Astrocyte (in vitro differentiated cells and primary cell): ENCODE data around the gene TIMM29. TPM values are rescaled to one million over a fixed set of nuclear protein-coding genes. Genes with fewer than 3 reads are reported as not detected.
"Not testable (repeated sequence)": the region's sequence is repeated elsewhere in the genome, so short reads cannot be mapped to it uniquely, and the experiment has no call there.

Experiments
- DNase-seq: peaks from one replicate; pipeline ENCODE4 v3.0.0-alpha.2; 2010; ENCODE audit warnings: low read depth
- FAIRE-seq: peaks from 2 replicates; lab custom pipeline; 2011; peaks lifted over from hg19 to GRCh38; lab: Jason Lieb, UNC
- H2AFZ ChIP-seq: 2 replicates; pipeline ENCODE4 v1.6.0; 2012; ENCODE audit warnings: low read depth, low read length, inconsistent platforms
- H3K27ac ChIP-seq: 2 replicates; pipeline ENCODE4 v1.5.1; 2011; ENCODE audit warnings: low read depth, low read length, inconsistent platforms
- H3K27me3 ChIP-seq: 2 replicates; pipeline ENCODE4 v1.6.0; 2011; ENCODE audit warnings: low read length, inconsistent platforms; ENCODE audit not compliant: insufficient read depth
- H3K36me3 ChIP-seq: 2 replicates; pipeline ENCODE4 v1.5.1; 2011; ENCODE audit warnings: low read length, inconsistent platforms; ENCODE audit not compliant: insufficient read depth
- H3K4me1 ChIP-seq: 2 replicates; pipeline ENCODE4 v1.5.1; 2011; ENCODE audit warnings: low read length, inconsistent platforms; ENCODE audit not compliant: insufficient read depth
- H3K4me2 ChIP-seq: 2 replicates; pipeline ENCODE4 v1.6.0; 2012; ENCODE audit warnings: low read length, inconsistent platforms
- H3K4me3 ChIP-seq: 2 replicates; pipeline ENCODE4 v1.5.1; 2011; ENCODE audit warnings: low read depth, mild to moderate bottlenecking, low read length, inconsistent platforms; ENCODE audit not compliant: insufficient read depth
- H3K79me2 ChIP-seq: 2 replicates; pipeline ENCODE4 v1.6.0; 2012; ENCODE audit warnings: mild to moderate bottlenecking, low read length, inconsistent platforms; ENCODE audit not compliant: insufficient read depth
- H3K9ac ChIP-seq: 2 replicates; pipeline ENCODE4 v1.6.0; 2012; ENCODE audit warnings: mild to moderate bottlenecking, low read length, inconsistent platforms
- H3K9me3 ChIP-seq: 2 replicates; pipeline ENCODE4 v1.5.1; 2012; ENCODE audit warnings: low read depth, mild to moderate bottlenecking, low read length, inconsistent platforms; ENCODE audit not compliant: insufficient read depth
- H4K20me1 ChIP-seq: 2 replicates; pipeline ENCODE4 v1.6.0; 2012; ENCODE audit warnings: low read length, inconsistent platforms; ENCODE audit not compliant: insufficient read depth
- H3K27ac Mint-ChIP-seq: one replicate; pipeline ENCODE4 v1.8.0; 2021; ENCODE audit warnings: mild to moderate bottlenecking, mixed read lengths; ENCODE audit not compliant: unreplicated experiment
- H3K27me3 Mint-ChIP-seq: one replicate; pipeline ENCODE4 v1.8.0; 2021; ENCODE audit warnings: low read depth, mixed read lengths; ENCODE audit not compliant: unreplicated experiment
- H3K36me3 Mint-ChIP-seq: one replicate; pipeline ENCODE4 v1.8.0; 2021; ENCODE audit warnings: low read depth, mixed read lengths; ENCODE audit not compliant: unreplicated experiment
- H3K4me1 Mint-ChIP-seq: one replicate; pipeline ENCODE4 v1.8.0; 2021; ENCODE audit warnings: low read depth, mixed read lengths; ENCODE audit not compliant: unreplicated experiment
- H3K4me3 Mint-ChIP-seq: one replicate; pipeline ENCODE4 v1.8.0; 2021; ENCODE audit warnings: mild to moderate bottlenecking, moderate library complexity, mixed read lengths; ENCODE audit not compliant: unreplicated experiment
- H3K9me3 Mint-ChIP-seq: one replicate; pipeline ENCODE4 v1.8.0; 2021; ENCODE audit warnings: mild to moderate bottlenecking, mixed read lengths; ENCODE audit not compliant: unreplicated experiment
- EZH2 ChIP-seq: IDR thresholded peaks from 2 replicates; pipeline ENCODE4 v1.6.1; 2012; ENCODE audit warnings: mild to moderate bottlenecking, low read length, inconsistent platforms; ENCODE audit not compliant: insufficient read depth
- total RNA-seq: library from RNA; stranded (reverse); gene quantifications from 2 replicates; pipeline ENCODE4 v1.2.1, GENCODE V29; 2021
- TF ChIP-seq, protein P1 (sequence below): IDR thresholded peaks from 2 replicates; pipeline ENCODE4 v1.5.1; 2011; ENCODE audit warnings: low read depth, mild to moderate bottlenecking, inconsistent platforms, low read length, moderate library complexity; ENCODE audit not compliant: insufficient read depth

The TIMM29 gene
- total RNA-seq, 1 donor from 2014 or later: 28.9 TPM

DNA sequence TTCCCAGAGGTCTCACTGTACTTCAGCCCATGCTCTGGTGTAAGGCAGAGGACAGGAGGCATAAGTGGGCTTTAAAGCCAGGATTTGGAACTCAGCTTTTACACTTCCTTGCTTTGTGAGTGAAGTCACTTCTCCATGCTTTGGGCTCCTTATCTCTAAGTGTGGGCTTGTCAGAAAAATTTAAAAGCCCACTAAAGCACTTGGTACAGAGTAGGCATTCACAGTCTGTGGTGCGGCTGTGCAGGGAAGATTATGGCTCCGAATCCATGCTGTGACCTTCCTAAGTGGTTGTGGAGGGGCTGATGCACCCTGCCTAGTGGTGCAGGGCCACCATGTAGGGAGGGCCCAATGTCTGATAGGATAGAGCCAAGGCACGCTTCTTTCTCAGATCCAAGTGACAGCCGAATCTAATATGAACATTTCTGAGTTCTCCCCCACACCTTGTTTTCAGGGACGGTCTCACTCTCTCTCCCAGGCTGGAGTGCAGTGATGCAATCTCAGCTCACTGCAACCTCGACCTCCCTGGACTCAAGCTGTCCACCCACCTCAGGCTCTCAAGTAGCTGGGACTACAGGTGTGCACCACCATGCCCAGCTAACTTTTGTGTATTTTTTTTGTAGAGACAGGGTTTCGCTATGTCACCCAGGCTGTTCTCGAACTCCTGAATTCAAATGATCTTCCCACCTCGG lies 6.9 kb downstream of the TIMM29 start:
- peak overlapping the region; percentile 62 for H3K4me3 Mint-ChIP-seq
- no peak overlapping the region for H3K9ac ChIP-seq
- H2AFZ ChIP-seq: no peak overlapping the region
- peaks cover 5% of the 10 kb centered on the region for H3K4me1 ChIP-seq
- FAIRE-seq: no peak
- H3K27me3 ChIP-seq: no peaks in the 10 kb centered on the region
- no peak overlapping the region for H3K27ac ChIP-seq
- H3K36me3 Mint-ChIP-seq: no peaks in the 10 kb centered on the region
- H4K20me1 ChIP-seq: peaks cover 19% of the 10 kb centered on the region
- no peak overlapping the region for H3K4me3 ChIP-seq
- H3K79me2 ChIP-seq: peaks cover 19% of the 10 kb centered on the region
- no peaks in the 10 kb centered on the region for H3K4me1 Mint-ChIP-seq
- DNase-seq: no peak
- no peak overlapping the region for H3K4me2 ChIP-seq
- no peaks in the 10 kb centered on the region for H3K9me3 ChIP-seq
- TF ChIP-seq, protein P1, sequence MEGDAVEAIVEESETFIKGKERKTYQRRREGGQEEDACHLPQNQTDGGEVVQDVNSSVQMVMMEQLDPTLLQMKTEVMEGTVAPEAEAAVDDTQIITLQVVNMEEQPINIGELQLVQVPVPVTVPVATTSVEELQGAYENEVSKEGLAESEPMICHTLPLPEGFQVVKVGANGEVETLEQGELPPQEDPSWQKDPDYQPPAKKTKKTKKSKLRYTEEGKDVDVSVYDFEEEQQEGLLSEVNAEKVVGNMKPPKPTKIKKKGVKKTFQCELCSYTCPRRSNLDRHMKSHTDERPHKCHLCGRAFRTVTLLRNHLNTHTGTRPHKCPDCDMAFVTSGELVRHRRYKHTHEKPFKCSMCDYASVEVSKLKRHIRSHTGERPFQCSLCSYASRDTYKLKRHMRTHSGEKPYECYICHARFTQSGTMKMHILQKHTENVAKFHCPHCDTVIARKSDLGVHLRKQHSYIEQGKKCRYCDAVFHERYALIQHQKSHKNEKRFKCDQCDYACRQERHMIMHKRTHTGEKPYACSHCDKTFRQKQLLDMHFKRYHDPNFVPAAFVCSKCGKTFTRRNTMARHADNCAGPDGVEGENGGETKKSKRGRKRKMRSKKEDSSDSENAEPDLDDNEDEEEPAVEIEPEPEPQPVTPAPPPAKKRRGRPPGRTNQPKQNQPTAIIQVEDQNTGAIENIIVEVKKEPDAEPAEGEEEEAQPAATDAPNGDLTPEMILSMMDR: no peak
- no peak for TF ChIP-seq EZH2
- no peaks in the 10 kb centered on the region for H3K27me3 Mint-ChIP-seq
- no peaks in the 10 kb centered on the region for H3K9me3 Mint-ChIP-seq
- H3K36me3 ChIP-seq: peaks cover 4% of the 10 kb centered on the region
- H3K27ac Mint-ChIP-seq: peak overlapping the region; percentile 78

DNA sequence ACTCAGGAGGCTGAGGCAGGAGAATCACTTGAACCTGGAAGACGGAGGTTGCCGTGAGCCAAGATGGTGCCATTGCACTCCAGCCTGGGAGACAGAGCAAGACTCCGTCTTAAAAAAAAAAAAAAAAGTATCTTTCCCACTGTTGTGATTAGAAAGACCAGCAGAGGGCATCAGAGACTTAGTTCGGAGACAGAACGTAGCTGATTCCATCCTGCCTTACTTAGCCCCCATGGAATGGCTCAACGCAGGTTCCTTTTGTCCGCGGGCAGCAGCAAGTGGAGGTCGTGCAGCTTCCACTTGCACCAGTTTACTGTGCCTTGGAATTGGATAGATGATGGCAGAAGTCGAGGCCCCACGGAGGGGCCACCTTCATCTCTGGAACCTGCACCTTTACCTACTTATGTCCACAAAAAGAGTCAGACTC lies 8.1 kb downstream of the TIMM29 start:
- no peaks in the 10 kb centered on the region for H3K36me3 Mint-ChIP-seq
- Histone ChIP-seq H3K4me2 (peak overlapping the region; percentile 70), H3K27ac (no peak overlapping the region), H3K79me2 (peaks cover 14% of the 10 kb centered on the region), H4K20me1 (peaks cover 14% of the 10 kb centered on the region), H3K9ac (peak overlapping the region; percentile 15), H3K36me3 (no peaks in the 10 kb centered on the region), H3K4me3 (no peak overlapping the region), H3K9me3 (no peaks in the 10 kb centered on the region), H3K27me3 (no peaks in the 10 kb centered on the region), H2AFZ (peak overlapping the region; percentile 72), H3K4me1 (peaks cover 5% of the 10 kb centered on the region)
- no peak for FAIRE-seq
- no peak overlapping the region for H3K4me3 Mint-ChIP-seq
- H3K27me3 Mint-ChIP-seq: no peaks in the 10 kb centered on the region
- no peak for TF ChIP-seq EZH2
- TF ChIP-seq, protein P1: peak; percentile 55
- no peak overlapping the region for H3K27ac Mint-ChIP-seq
- H3K9me3 Mint-ChIP-seq: no peaks in the 10 kb centered on the region
- DNase-seq: peak; percentile 66
- no peaks in the 10 kb centered on the region for H3K4me1 Mint-ChIP-seq

DNA sequence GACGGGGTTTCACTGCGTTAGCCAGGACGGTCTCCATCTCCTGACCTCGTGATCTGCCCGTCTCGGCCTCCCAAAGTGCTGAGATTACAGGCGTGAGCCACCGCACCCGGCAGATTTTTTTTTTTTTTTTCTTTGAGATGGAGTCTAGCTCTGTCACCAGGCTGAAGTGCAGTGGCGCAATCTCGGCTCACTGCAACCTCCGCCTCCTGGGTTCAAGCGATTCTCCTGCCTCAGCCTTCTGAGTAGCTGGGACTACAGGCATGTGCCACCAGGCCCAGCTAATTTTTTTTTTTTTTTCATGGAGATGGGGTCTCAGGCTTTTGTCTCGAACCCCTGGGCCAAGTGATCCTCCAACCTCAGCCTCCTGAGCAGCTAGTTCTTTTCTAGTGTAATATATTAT lies 13.0 kb downstream of the TIMM29 start:
- not testable (repeated sequence) for DNase-seq, H3K9ac ChIP-seq, H3K36me3 ChIP-seq, H3K27me3 Mint-ChIP-seq, H3K4me3 Mint-ChIP-seq, H3K4me3 ChIP-seq, H3K4me1 Mint-ChIP-seq, FAIRE-seq, H3K27ac Mint-ChIP-seq, H3K9me3 ChIP-seq, H3K9me3 Mint-ChIP-seq, H3K79me2 ChIP-seq, H3K4me2 ChIP-seq, H3K36me3 Mint-ChIP-seq, H2AFZ ChIP-seq, H3K27me3 ChIP-seq, H3K27ac ChIP-seq, H4K20me1 ChIP-seq, H3K4me1 ChIP-seq

DNA sequence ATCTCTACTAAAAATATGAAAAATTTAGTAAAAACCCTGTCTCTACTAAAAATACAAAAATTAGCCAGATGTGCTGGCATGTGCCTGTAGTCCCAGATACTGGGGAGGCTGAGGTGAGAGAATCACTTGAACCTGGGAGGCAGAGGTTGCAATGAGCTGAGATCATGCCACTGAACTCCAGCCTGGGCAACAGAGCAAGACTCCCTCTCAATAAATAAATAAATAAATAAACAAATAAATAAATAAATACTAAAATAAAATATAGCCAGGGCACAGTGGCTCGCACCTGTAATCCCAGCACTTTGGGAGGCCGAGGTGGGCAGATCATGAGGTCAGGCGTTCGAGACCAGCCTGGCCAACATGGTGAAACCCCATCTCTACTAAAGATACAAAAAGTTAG lies 14.8 kb downstream of the TIMM29 start:
- not testable (repeated sequence) for H3K27ac ChIP-seq, H3K27me3 Mint-ChIP-seq, H3K4me2 ChIP-seq, H3K9me3 ChIP-seq, H3K79me2 ChIP-seq, H3K27ac Mint-ChIP-seq, H3K9ac ChIP-seq, H3K4me1 Mint-ChIP-seq, H3K27me3 ChIP-seq, H3K9me3 Mint-ChIP-seq, DNase-seq, FAIRE-seq, H4K20me1 ChIP-seq, H3K4me3 Mint-ChIP-seq, H3K4me1 ChIP-seq, H3K4me3 ChIP-seq, H3K36me3 Mint-ChIP-seq, H3K36me3 ChIP-seq, H2AFZ ChIP-seq
